Measurements from ENCODE around the gene RNASE7. TPM values are rescaled to one million over a fixed set of nuclear protein-coding genes. Genes with fewer than 3 reads are reported as not detected.

Gene RNASE7
- total RNA-seq, 1 donor from 2014 or later: not detected

DNA sequence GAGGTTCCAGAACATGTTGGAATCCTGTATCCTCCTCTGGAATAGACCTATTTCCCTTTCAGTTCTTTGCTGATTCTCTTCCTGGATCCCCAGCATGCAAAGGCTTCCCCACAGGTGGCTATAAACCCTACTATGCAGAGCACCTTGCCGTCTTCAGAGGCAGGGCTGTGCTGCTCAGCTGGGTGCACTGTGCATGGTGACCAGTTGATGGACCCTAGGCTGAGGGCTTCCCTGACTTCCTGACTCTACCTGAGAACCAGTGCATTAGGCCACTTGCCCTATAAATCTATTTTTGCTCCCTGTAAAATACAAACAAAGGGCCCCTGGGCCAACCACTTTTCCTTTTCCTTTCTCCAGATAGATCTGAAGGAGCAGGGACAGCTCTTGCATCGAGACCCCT is 42.2 kb downstream of the RNASE7 start:
- intact Hi-C loops (cut with micrococcal nuclease): no loop called here

DNA sequence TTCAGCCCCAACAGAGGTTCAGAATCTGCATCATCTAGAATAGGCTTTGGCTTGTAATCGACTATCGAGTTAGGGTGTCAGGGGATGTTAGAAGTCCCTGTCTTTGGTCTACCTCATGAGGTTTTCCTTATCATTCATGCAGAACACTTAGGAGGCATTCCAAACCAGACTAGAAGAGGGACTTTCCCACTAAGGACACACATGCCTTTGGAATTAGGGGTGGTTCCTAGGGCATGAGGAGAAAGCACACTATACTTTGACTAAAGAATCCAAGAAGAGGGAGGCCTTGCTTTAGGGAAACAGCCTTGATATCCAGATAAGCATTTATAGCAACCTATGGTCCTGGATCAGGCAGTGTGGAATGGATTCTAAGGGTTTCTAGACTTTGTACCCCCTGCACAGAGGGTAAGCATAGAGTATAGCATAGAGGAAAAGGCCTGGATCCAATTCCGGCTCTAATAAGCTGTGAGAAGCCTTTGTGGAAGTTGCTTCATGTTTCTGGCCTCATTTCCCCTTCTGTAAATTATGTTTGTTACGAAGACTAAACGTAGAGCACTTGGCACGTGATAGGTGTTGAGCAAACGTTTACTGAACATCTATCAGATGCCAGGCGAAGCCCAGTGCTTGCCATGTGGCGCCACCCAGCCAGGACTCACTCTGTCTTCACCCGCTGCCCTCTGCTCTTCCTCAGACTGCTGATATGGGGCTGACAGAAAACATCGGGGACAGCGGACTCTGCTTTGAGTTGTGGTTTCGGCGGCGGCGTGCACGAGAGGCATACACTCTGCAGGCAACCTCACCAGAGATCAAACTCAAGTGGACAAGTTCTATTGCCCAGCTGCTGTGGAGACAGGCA is 43.1 kb downstream of the RNASE7 start:
- intact Hi-C loops (cut with micrococcal nuclease): loop anchor here (5.0 kb wide), 1 partner anchor 403 kb away; the partner anchor contains the start of gene RNASE4

DNA sequence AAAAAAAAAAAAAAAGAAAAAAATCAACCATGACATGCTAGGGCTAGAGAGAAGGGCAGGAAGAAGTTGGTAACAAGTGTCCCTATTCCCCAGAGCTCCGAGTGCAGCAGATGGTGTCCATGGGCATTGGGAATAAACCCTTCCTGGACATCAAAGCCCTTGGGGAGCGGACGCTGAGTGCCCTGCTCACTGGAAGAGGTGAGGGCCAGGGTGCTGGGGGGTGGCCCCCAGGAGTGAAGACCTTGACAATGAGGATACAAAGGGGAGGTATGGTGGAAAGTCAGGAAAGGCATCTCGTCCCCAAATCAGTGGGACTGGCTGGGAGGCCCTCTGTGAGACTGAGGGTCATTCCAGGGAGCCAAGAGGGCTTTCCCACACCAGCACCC is 44.7 kb downstream of the RNASE7 start:
- intact Hi-C loops (cut with micrococcal nuclease): loop anchor here (1.0 to 5.0 kb wide), 5 partner anchors 16 to 626 kb away; partner anchors contain the start of genes NDRG2, PIP4P1 and RNASE4

DNA sequence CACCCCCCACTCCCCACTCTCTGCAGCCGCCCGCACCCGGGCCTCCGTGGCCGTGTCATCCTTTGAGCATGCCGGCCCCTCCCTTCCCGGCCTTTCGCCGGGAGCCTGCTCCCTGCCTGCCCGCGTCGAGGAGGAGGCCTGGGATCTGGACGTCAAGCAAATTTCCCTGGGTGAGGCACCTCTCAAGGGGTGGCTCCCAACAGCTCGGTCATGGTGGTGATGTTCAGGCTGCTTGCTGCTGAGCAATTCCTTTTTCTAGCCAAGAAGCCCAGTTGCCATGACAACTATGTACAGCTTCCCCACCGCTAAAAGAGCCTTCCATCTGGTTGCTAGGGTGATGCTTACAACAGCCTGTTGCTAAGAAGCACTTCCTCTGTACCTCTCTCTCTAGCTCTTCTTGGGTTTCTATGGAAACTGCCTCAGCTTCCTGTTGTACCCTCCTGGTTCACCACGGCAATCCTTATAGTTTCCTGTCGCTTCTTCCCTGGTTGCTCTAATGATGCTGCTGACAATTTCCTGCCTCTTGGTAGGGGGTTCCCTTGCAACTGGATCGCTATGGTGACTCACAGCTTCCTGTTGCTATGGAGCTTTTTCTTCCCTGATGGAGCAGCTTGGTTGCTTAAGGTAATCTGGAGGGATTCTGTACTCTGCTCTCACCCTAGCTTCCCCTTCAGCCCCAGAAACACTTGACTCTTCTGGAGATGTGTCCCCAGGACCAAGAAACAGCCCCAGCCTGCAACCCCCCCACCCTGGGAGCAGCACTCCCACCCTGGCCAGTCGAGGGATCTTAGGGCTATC is 45.3 kb downstream of the RNASE7 start:
- intact Hi-C loops (cut with micrococcal nuclease): loop anchor here (1.0 to 5.0 kb wide), 5 partner anchors 16 to 626 kb away; partner anchors contain the start of genes NDRG2, PIP4P1 and RNASE4

DNA sequence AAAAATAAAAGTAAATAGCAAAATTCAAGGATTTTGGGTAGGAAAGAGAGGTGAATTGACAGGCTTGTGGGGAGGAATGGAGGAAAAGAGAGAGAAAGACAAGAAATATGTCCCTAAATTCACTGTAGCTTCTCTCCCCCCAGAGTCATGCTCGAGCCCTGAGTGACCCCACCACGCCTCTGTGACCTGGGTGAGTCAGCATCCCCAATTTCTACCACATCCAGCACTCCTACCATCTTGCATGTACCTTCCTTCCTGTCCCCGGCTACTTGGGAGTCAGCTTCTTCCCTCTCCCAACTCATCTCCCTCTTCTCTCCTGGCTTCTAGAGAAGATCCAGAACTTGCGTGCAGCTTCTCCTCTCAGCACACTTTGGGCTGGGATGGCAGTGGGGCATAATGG is 46.5 kb downstream of the RNASE7 start:
- intact Hi-C loops (cut with micrococcal nuclease): loop anchor here (5.0 kb wide), 1 partner anchor 406 kb away; the partner anchor contains the start of gene RNASE4

DNA sequence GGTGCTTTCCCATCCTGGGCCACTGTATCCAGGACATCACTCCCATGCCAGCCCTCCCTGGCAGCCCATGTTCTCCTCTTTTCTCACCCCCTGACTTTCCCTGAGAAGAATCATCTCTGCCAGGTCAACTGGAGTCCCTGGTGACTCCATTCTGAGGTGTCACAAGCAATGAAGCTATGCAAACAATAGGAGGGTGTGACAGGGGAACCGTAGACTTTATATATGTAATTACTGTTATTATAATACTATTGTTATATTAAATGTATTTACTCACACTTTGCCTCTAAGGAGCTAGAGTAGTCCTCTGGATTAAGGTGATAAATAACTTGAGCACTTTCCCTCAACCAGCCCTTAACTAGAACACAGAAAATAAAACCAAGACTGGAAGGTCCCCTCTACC is 47.1 kb downstream of the RNASE7 start:
- intact Hi-C loops (cut with micrococcal nuclease): loop anchor here (5.0 kb wide), 1 partner anchor 407 kb away; the partner anchor contains the start of gene RNASE4

DNA sequence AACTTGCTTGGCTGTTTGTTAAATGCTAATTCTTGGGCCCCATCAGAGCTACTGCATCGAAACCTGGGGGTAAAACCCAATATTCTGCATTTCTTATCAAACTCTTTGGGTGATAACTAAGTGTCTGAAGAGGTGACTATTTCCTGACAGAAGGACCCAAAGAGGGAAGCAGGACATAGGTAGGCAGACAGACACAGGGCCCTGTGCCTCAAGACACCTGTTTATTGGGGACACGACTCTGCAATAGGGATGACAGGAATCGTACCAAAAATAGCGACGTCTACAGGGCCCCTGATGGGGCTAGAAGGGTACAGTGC is 47.7 kb downstream of the RNASE7 start:
- intact Hi-C loops (cut with micrococcal nuclease): loop anchor here (5.0 kb wide), 1 partner anchor 408 kb away; the partner anchor contains the start of gene RNASE4

DNA sequence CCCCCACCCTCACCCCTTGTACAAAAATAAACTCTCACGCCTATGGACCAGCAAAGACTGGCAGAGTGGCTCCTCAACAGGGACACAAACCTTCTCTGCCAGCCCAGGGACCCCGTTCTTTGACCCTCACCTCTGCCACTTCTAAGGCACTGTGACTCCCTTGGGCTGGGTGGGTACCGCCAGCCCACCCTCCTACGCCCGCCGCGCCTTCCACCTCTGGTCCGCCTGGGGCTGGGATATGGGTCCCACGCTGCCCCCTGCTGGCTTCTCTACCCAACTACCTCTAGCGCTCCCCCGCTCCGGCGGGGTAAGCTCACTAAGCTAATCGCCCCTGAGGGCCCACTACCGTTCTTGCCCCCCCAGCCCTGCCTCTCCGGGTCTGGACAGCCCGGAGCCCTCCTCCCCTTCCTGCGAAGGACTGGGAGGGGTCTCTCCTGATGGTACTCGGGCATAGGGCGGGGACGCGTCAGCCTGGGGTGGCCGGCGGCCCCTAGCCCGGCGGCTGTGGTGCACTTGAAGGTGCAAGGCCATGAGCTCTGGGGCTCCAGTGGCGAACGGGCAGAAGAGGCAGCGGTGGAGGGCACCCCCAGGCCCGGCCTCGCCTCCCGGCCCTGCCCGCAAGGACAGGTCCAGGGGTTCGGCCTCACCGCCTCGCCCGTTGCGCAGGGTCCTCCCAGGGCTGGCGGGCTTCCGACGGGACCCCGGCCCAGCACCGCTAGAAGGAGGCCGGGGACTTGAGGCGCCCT is 48.2 kb downstream of the RNASE7 start:
- intact Hi-C loops (cut with micrococcal nuclease): no loop called here

DNA sequence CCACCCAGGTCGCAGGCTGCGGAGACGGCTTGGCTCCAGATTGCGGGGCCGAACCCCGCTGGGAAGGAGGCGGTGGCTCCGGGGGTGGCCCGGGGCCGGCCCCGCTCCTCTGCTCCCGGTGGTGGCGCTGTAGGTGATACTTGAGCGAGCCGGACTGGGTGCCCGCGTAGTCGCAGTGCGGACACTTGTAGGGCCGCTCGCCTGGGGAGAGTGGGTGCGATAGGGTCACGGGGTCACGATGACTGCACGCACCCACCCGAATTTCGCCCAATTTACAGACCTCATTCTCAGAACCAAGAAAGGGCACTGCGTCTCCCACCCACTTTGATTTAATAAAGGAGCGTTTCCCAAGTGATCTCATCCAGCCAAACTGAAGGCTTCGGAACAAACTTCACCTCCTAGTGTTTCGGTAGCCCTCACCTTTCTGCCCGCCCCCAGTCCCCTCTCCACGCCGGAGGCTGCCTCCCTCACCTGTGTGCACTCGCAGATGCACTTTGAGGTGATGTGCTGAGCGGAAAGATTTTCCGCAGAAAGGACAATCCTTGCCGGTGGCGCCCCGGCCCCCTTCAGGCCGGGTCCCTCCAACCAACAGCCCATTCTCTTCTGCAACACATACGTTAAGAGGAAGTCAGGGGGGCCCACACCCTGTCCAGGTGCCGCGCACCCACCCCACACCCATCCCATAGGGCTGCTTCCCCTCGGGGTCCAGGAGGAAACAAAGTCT is 48.9 kb downstream of the RNASE7 start:
- intact Hi-C loops (cut with micrococcal nuclease): no loop called here

DNA sequence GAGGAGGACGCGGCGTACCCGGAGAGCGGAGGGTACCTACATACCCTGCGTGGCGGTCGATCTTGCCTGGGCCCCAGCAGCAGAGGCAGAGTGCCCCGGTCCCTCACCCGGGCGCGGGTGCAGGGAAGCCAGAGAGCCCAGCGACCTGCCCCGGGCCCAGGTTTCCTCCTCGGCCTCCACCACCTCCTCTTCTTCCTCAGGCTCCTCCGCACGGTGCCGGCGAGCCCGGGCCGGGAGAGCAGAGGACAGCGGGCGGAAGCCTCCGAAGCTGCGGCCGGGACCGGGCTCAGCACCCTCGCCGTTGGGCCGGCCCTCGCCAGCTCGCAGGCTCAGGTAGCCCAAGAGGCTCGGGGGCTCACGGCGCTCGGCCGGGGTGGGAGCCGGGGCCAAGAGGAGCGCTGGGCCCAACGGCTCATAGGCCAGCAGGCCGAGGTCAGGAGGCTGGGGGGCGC is 49.7 kb downstream of the RNASE7 start:
- intact Hi-C loops (cut with micrococcal nuclease): loop anchor here (1.0 kb wide), 3 partner anchors 12 to 78 kb away; no protein-coding TSS in a partner anchor

DNA sequence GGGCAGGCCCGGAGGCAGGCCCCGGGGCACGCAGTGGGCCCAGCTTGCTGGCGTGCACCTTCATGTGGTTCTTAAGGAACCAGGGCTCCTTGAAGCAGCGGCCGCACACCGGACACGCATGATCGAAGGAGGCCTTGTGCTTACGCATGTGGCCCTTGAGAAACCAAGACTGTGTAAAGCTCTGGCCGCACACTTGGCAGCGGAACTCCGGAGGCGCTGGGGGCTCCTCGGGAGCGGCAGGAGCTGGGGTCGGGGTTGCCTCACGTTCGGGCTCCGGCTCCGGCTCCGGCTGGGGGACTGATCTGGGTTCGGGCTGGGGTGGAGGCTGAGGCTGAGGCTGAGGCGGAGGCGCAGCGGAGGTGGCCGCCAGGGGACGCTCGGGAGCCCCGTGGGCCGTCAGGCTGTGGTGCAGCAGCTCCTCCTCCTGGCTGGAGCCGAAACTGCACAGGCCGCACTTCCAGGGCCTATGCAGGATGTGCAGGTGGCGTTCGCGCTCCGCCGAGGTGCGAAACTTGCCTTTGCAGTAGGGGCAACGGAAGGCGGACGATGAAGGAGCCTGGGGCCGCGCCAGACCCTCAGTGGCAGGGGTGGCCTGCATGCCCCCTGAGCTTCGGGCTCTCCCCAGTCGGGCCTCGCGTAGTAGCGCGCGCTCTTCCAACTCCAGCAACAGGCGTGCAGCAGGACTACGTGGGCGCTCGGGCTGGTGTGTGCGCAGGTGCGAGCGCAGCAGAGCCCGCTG is 50.3 kb downstream of the RNASE7 start:
- intact Hi-C loops (cut with micrococcal nuclease): loop anchor here (1.0 kb wide), 3 partner anchors 12 to 78 kb away; no protein-coding TSS in a partner anchor

DNA sequence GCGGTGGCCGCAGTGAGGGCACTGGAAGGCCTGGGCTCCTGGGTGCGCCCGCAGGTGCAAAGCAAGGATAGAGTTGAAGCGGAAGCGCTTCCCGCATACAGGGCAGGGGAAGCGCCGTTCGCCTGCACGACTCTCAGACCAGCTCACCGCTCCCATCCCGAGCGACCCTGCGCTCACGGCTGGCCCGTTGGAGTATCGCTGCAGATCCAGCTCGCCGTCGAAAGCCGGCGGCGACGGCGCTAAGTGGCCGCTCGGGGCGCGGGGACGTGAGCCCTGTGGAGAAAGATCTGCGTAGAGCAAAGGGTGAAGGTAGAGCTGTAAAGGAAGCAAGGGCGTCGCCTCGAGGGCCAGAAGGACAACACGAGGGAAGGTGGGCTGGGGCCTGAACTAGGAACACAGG is 50.9 kb downstream of the RNASE7 start:
- intact Hi-C loops (cut with micrococcal nuclease): no loop called here

Other genes starting within 250 kb of the RNASE7 start
- gene RNASE1, start 239.5 kb upstream of the RNASE7 start, total RNA-seq: not detected in 2 replicates
- gene RNASE3, start 151.0 kb upstream of the RNASE7 start, total RNA-seq: not detected in 2 replicates
- not detected in 2 replicates for gene RNASE2, start 86.9 kb upstream of the RNASE7 start, total RNA-seq
- gene METTL17, start 52.4 kb upstream of the RNASE7 start, total RNA-seq: 90.7 and 96.3 TPM in 2 replicates
- gene SLC39A2, start 43.1 kb upstream of the RNASE7 start, total RNA-seq: 0.24 and 0.39 TPM in 2 replicates
- 2.6 and 4.6 TPM in 2 replicates for gene NDRG2, start 17.3 kb upstream of the RNASE7 start, total RNA-seq
- gene TPPP2, start 12.1 kb upstream of the RNASE7 start, total RNA-seq: not detected in 2 replicates
- gene RNASE13, start 7.6 kb upstream of the RNASE7 start, total RNA-seq: not detected in 2 replicates
- not detected in 2 replicates for gene RNASE8, start 15.5 kb downstream of the RNASE7 start, total RNA-seq
- gene ARHGEF40, start 27.9 kb downstream of the RNASE7 start, total RNA-seq: not detected in 2 replicates
- gene ZNF219, start 56.3 kb downstream of the RNASE7 start, total RNA-seq: 4.9 and 6.6 TPM in 2 replicates
- gene TMEM253, start 58.7 kb downstream of the RNASE7 start, total RNA-seq: 0.63 TPM in 1 of 2 replicates, not detected in the other
- gene OR5AU1, start 113.7 kb downstream of the RNASE7 start, total RNA-seq: not detected in 2 replicates
- gene HNRNPC, start 227.1 kb downstream of the RNASE7 start, total RNA-seq: 713 and 715 TPM in 2 replicates
- gene RPGRIP1, start 237.7 kb downstream of the RNASE7 start, total RNA-seq: not detected in 2 replicates

Data from T-helper 1 cell treated with Interleukin-12 subunit alpha and Interleukin-12 subunit beta and Interleukin-4 antibody, amounts not matched to agents 30 ng/mL and 1 ng/mL, for 36 hours (primary cell).